HEK293T (cell line): ENCODE data around the gene C2orf76.

ENCODE experiments used
- CTCF ChIA-PET: fragments of 350-600 bp; formaldehyde crosslinking; extraction: SDS; loops from one replicate; lab custom pipeline; 2021; ENCODE audit warnings: antibody characterized with exemption, inconsistent platforms; lab: Yijun Ruan, JAX
- POLR2A ChIA-PET: fragments of 350-600 bp; formaldehyde crosslinking; extraction: SDS; loops from one replicate; lab custom pipeline; 2020; ENCODE audit warnings: antibody characterized with exemption, inconsistent platforms; lab: Yijun Ruan, JAX
- DNase-seq: peaks from one replicate; pipeline ENCODE4 v3.0.0; 2012; ENCODE audit warnings: mixed read lengths; ENCODE audit errors: extremely low spot score
- ARNT ChIP-seq: fragments of 450-650 bp; IDR thresholded peaks from 2 replicates; pipeline ENCODE4 v1.6.1; 2017; ENCODE audit warnings: mild to moderate bottlenecking
- BHLHE40 ChIP-seq: fragments of 450-650 bp; IDR thresholded peaks from 2 replicates; pipeline ENCODE4 v1.6.1; 2016; ENCODE audit warnings: mild to moderate bottlenecking, moderate library complexity, borderline replicate concordance
- CTBP1 ChIP-seq: fragments of 450-650 bp; IDR thresholded peaks from 2 replicates; pipeline ENCODE4 v1.6.1; 2016; ENCODE audit warnings: borderline replicate concordance
- ELF4 ChIP-seq: fragments of 450-650 bp; IDR thresholded peaks from 2 replicates; pipeline ENCODE4 v1.6.1; 2017; ENCODE audit warnings: antibody characterized with exemption
- FOXA1 ChIP-seq: fragments of 450-650 bp; IDR thresholded peaks from 2 replicates; pipeline ENCODE4 v1.6.1; 2016; ENCODE audit warnings: mild to moderate bottlenecking
- FOXK2 ChIP-seq: fragments of 450-650 bp; IDR thresholded peaks from 2 replicates; pipeline ENCODE4 v1.6.1; 2016; ENCODE audit warnings: mild to moderate bottlenecking
- FOXM1 ChIP-seq: fragments of 450-650 bp; IDR thresholded peaks from 2 replicates; pipeline ENCODE4 v1.6.1; 2017; ENCODE audit warnings: mild to moderate bottlenecking, borderline replicate concordance
- HDGF ChIP-seq: fragments of 450-650 bp; IDR thresholded peaks from 2 replicates; pipeline ENCODE4 v1.6.1; 2017; ENCODE audit warnings: antibody characterized with exemption, borderline replicate concordance
- L3MBTL2 ChIP-seq: fragments of 450-650 bp; conservative IDR thresholded peaks from 2 replicates; pipeline ENCODE4 v1.6.1; 2016; ENCODE audit warnings: mild to moderate bottlenecking
- LEF1 ChIP-seq: fragments of 450-650 bp; IDR thresholded peaks from 2 replicates; pipeline ENCODE4 v1.6.1; 2017; ENCODE audit warnings: mild to moderate bottlenecking, borderline replicate concordance
- NFRKB ChIP-seq: fragments of 450-650 bp; IDR thresholded peaks from 2 replicates; pipeline ENCODE4 v1.6.1; 2016; ENCODE audit warnings: mild to moderate bottlenecking, moderate library complexity
- PKNOX1 ChIP-seq: fragments of 450-650 bp; IDR thresholded peaks from 2 replicates; pipeline ENCODE4 v1.6.1; 2016
- SP1 ChIP-seq: fragments of 450-650 bp; IDR thresholded peaks from 2 replicates; pipeline ENCODE4 v1.6.1; 2017
- SUZ12 ChIP-seq: fragments of 450-650 bp; IDR thresholded peaks from 2 replicates; pipeline ENCODE4 v1.6.1; 2016; ENCODE audit warnings: mild to moderate bottlenecking
- TARDBP ChIP-seq: fragments of 450-650 bp; IDR thresholded peaks from 2 replicates; pipeline ENCODE4 v1.6.1; 2016
- ZNF384 ChIP-seq: fragments of 450-650 bp; IDR thresholded peaks from 2 replicates; pipeline ENCODE4 v1.6.1; 2016

Gene C2orf76

GRCh38 chr2:119261493-119262225 lies 105.0 kb downstream of the C2orf76 start:
- TF ChIP-seq LEF1 = no peak
- TF ChIP-seq FOXM1 = no peak
- TF ChIP-seq CTBP1 = no peak
- POLR2A ChIA-PET = no interaction called here
- DNase-seq = no peak
- CTCF ChIA-PET = no interaction called here

GRCh38 chr2:119260646-119261492 lies 105.8 kb downstream of the C2orf76 start:
- no peak for DNase-seq
- CTCF ChIA-PET = no interaction called here

GRCh38 chr2:119259296-119259860 lies 107.3 kb downstream of the C2orf76 start:
- no peak for DNase-seq
- ChIA-PET CTCF (no interaction called here), POLR2A (interaction anchor here (1.0 kb wide), 1 partner anchor 9 kb away, joined by 3 read pairs; no protein-coding TSS in a partner anchor)
- TF ChIP-seq ZNF384 = no peak
- no peak for TF ChIP-seq ARNT
- TF ChIP-seq HDGF = no peak
- no peak for TF ChIP-seq FOXA1

More at GRCh38 chr2:119260646-119261492, 105.8 kb downstream of the C2orf76 start:
- POLR2A ChIA-PET = no interaction called here
- no peak for TF ChIP-seq ELF4
- no peak for TF ChIP-seq PKNOX1
- no peak for TF ChIP-seq FOXA1
- TF ChIP-seq L3MBTL2 = no peak
- TF ChIP-seq HDGF = no peak
- no peak for TF ChIP-seq ZNF384
- no peak for TF ChIP-seq SP1
- TF ChIP-seq TARDBP = no peak
- TF ChIP-seq CTBP1 = no peak
- no peak for TF ChIP-seq BHLHE40
- no peak for TF ChIP-seq SUZ12

- no peak for TF ChIP-seq ZNF384
- TF ChIP-seq SUZ12 = no peak
- TF ChIP-seq NFRKB = no peak
- TF ChIP-seq HDGF = no peak
- no peak for DNase-seq
- CTCF ChIA-PET = no interaction called here
- POLR2A ChIA-PET = no interaction called here
Observed at GRCh38 chr2:119257198-119257597, 109.4 kb downstream of the C2orf76 start.

- ChIA-PET CTCF (interaction anchor here (1.2 kb wide), 1 partner anchor 38 kb away, joined by 3 read pairs; no protein-coding TSS in a partner anchor), POLR2A (no interaction called here)
- no peak for TF ChIP-seq FOXM1
- no peak for TF ChIP-seq LEF1
- TF ChIP-seq NFRKB = no peak
- no peak for TF ChIP-seq FOXK2
- TF ChIP-seq SP1 = no peak
- no peak for TF ChIP-seq FOXA1
- no peak for TF ChIP-seq CTBP1
- no peak for TF ChIP-seq PKNOX1
- no peak for DNase-seq
Observed at GRCh38 chr2:119256582-119256921, 110.1 kb downstream of the C2orf76 start.

- no peak for TF ChIP-seq LEF1
- TF ChIP-seq FOXK2 = no peak
- TF ChIP-seq TARDBP = no peak
- TF ChIP-seq SUZ12 = no peak
- TF ChIP-seq L3MBTL2 = no peak
- TF ChIP-seq SP1 = no peak
- no peak for DNase-seq
- ChIA-PET POLR2A (no interaction called here), CTCF (interaction anchor here (0.5 to 1.2 kb wide), 2 partner anchors 10 to 37 kb away, joined by 3 to 4 read pairs; no protein-coding TSS in a partner anchor)
Observed at GRCh38 chr2:119255760-119256581, 110.7 kb downstream of the C2orf76 start.
